Right cardiac atrium (tissue), 5 donors: ENCODE measurements around the gene SPRYD7. TPM values are rescaled to one million over a fixed set of nuclear protein-coding genes. Genes with fewer than 3 reads are reported as not detected.
"Not testable (repeated sequence)": the region's sequence is repeated elsewhere in the genome, so short reads cannot be mapped to it uniquely, and the experiment has no call there.

Experiments used
- ATAC-seq, 2 donors: fragments of 200-7000 bp; cut with Tn5 transposase; one replicate each; pipeline versions ENCODE4 v1.8.0 to v1.9.1; 2020; ENCODE audit warnings: moderate library complexity in 2 of 2, mild to moderate bottlenecking in 1 of 2
- DNase-seq, 3 donors: peaks; one replicate each; pipeline ENCODE4 v3.0.0-alpha.2; 2020
- H3K27ac ChIP-seq: one replicate; pipeline ENCODE4 v1.5.1; 2013; ENCODE audit warnings: mild to moderate bottlenecking, low read length, control low read depth, moderate library complexity
- H3K27me3 ChIP-seq: one replicate; pipeline ENCODE4 v1.6.1; 2013; ENCODE audit not compliant: control insufficient read depth, insufficient read depth
- H3K4me1 ChIP-seq: one replicate; pipeline ENCODE4 v1.6.1; 2013; ENCODE audit warnings: low read length; ENCODE audit not compliant: control insufficient read depth, insufficient read depth
- H3K4me3 ChIP-seq: one replicate; pipeline ENCODE4 v1.5.1; 2013; ENCODE audit warnings: low read length, control low read depth
- H3K9me3 ChIP-seq: one replicate; pipeline ENCODE4 v1.6.1; 2013; ENCODE audit warnings: low read length; ENCODE audit not compliant: control insufficient read depth
- WGBS: extraction: QIAGEN DNeasy Blood & Tissue Kit; methylation state at CpG from one replicate; pipeline ENCODE4 v1.1.7; 2013; 5-methylcytosine and 5-hydroxymethylcytosine counted together
- intact Hi-C, 4 donors: fragments of 100-400 bp; cut with DNase I; formaldehyde crosslinking; loops; one replicate each; pipeline versions ENCODE4 v1.11.0 to v1.14.0; 2022 to 2023
- polyA plus RNA-seq: library from polyadenylated mRNA; stranded (reverse); fragments of 200-250 nt; gene quantifications from one replicate; pipeline ENCODE4 v1.2.3, GENCODE V29; 2013
- total RNA-seq, 4 donors: library from RNA; stranded (reverse); fragmentation: NEBNext Ultra II Directional; extraction: Animal tissue kit (Norgen Biotek cat#: 25700); gene quantifications; one replicate each; pipeline ENCODE4 v1.2.1, GENCODE V29; 2021
- donor health status: healthy with polysubstance abuse.
- donor health status: DM: no; HTN: yes; CAD: no.
- donor health status: DM: no; HTN: no; CAD: no.
- donor health status: DM: no; HTN: yes; CAD: no; lungs with severe emphysema.
- donor health status: DM: yes; HTN: yes; CAD: no.

SPRYD7 gene
- total and polyA plus RNA-seq, 5 donors, result 9.8 to 13.9 (median 11.8) TPM

DNA sequence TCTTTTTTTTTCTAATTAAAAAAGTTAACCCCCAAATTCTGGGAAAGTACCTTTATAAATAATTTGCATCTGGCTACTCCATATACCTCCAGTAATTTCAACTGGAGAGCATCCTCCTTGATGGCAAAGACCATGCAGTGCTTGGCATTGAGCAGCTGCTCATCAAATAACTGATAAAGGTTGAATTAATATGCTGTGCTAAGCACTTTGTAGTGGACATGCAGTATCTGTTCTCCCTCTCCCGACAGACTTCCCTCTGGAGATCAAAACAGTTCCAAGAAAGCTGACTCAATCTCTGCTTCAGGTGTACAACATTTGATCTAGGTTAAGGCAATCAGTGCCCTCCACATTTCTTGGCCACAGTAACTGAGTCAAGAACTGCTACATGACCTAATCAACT is 3.3 kb downstream of the SPRYD7 start:
- H3K4me3 ChIP-seq, result no peak overlapping the region
- H3K27me3 ChIP-seq, result no peaks in the 10 kb centered on the region
- no peaks in the 10 kb centered on the region for H3K9me3 ChIP-seq
- no peak for ATAC-seq
- DNase-seq, result no peak
- no peaks in the 10 kb centered on the region for H3K4me1 ChIP-seq
- H3K27ac ChIP-seq, result no peak overlapping the region
- intact Hi-C loops, result no loop called here
- 15% methylated on average over 1 of the region's 1 CpG for WGBS

- no peaks in the 10 kb centered on the region for H3K9me3 ChIP-seq
- no peak for ATAC-seq
- intact Hi-C loops, result no loop called here
- H3K4me1 ChIP-seq, result no peaks in the 10 kb centered on the region
- WGBS, result 94% methylated on average over 2 of the region's 2 CpGs
- DNase-seq, result no peak
- no peak overlapping the region for H3K4me3 ChIP-seq
- no peak overlapping the region for H3K27ac ChIP-seq
- H3K27me3 ChIP-seq, result no peaks in the 10 kb centered on the region
Observed at GRCh38 chr13:49932066-49932465, 4.1 kb downstream of the SPRYD7 start.

GRCh38 chr13:49927755-49928154 is 8.4 kb downstream of the SPRYD7 start:
- Histone ChIP-seq H3K27me3 (no peaks in the 10 kb centered on the region), H3K4me3 (no peak overlapping the region), H3K4me1 (no peaks in the 10 kb centered on the region), H3K27ac (no peak overlapping the region), H3K9me3 (no peaks in the 10 kb centered on the region)
- no peak for DNase-seq
- no peak for ATAC-seq
- intact Hi-C loops, result no loop called here
- WGBS, result 81% methylated on average over 3 of the region's 3 CpGs

GRCh38 chr13:49925881-49926418 is 10.2 kb downstream of the SPRYD7 start:
- no peak for ATAC-seq
- no peak for DNase-seq
- intact Hi-C loops, result no loop called here
- 82% methylated on average over 2 of the region's 2 CpGs for WGBS
- no peak overlapping the region for H3K4me3 ChIP-seq
- no peaks in the 10 kb centered on the region for H3K27me3 ChIP-seq
- no peaks in the 10 kb centered on the region for H3K9me3 ChIP-seq
- H3K4me1 ChIP-seq, result no peaks in the 10 kb centered on the region
- no peak overlapping the region for H3K27ac ChIP-seq

GRCh38 chr13:49922301-49922700 is 13.8 kb downstream of the SPRYD7 start:
- DNase-seq (no peak), ATAC-seq (no peak)
- no peaks in the 10 kb centered on the region for H3K9me3 ChIP-seq
- intact Hi-C loops, result no loop called here
- H3K4me3 ChIP-seq, result no peak overlapping the region
- H3K4me1 ChIP-seq, result no peaks in the 10 kb centered on the region
- H3K27ac ChIP-seq, result no peak overlapping the region
- no peaks in the 10 kb centered on the region for H3K27me3 ChIP-seq

GRCh38 chr13:49920969-49921368 is 15.2 kb downstream of the SPRYD7 start:
- H3K4me1 ChIP-seq, H3K27me3 ChIP-seq, DNase-seq, intact Hi-C loops, H3K4me3 ChIP-seq, H3K9me3 ChIP-seq, H3K27ac ChIP-seq, ATAC-seq: not testable (repeated sequence)
- WGBS, result 94% methylated on average over 4 of the region's 4 CpGs

GRCh38 chr13:49918106-49918505 is 18.0 kb downstream of the SPRYD7 start:
- intact Hi-C loops, H3K9me3 ChIP-seq, H3K4me3 ChIP-seq, DNase-seq, H3K27me3 ChIP-seq, H3K4me1 ChIP-seq, H3K27ac ChIP-seq, ATAC-seq: not testable (repeated sequence)
- WGBS, result 96% methylated on average over 8 of the region's 8 CpGs

DNA sequence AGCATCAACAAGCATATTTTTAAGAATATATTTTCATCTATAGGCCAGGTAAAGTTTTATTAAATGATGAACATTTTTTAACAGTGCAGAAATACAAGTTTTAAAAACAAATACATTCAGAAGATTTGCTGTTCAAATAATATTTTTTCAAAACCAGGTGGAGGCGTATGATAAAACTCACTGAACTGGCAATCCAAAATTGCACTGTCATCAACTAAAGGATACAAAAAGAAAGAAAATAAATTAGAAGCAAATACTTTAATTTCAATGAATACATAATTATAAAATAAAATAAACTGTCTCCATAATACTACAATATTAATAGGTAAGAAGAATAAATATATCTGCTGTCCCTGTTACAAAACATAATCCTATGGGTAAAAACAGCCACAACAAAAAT is 21.2 kb downstream of the SPRYD7 start:
- Histone ChIP-seq H3K27me3 (no peaks in the 10 kb centered on the region), H3K27ac (no peak overlapping the region), H3K4me1 (no peaks in the 10 kb centered on the region), H3K9me3 (no peaks in the 10 kb centered on the region), H3K4me3 (no peak overlapping the region)
- ATAC-seq, result no peak
- intact Hi-C loops, result no loop called here
- DNase-seq, result no peak
- 97% methylated on average over 1 of the region's 1 CpG for WGBS

- WGBS, result 77% methylated on average over 5 of the region's 5 CpGs
- H3K27ac ChIP-seq, result no peak overlapping the region
- no peaks in the 10 kb centered on the region for H3K27me3 ChIP-seq
- H3K9me3 ChIP-seq, result no peaks in the 10 kb centered on the region
- no peak for ATAC-seq
- no peaks in the 10 kb centered on the region for H3K4me1 ChIP-seq
- intact Hi-C loops, result no loop called here
- no peak for DNase-seq
- H3K4me3 ChIP-seq, result no peak overlapping the region
Observed at GRCh38 chr13:49908637-49909036, 27.5 kb downstream of the SPRYD7 start.

- Histone ChIP-seq H3K27me3 (no peaks in the 10 kb centered on the region), H3K27ac (no peak overlapping the region), H3K9me3 (no peaks in the 10 kb centered on the region), H3K4me1 (no peaks in the 10 kb centered on the region), H3K4me3 (no peak overlapping the region)
- ATAC-seq, result no peak
- 92% methylated on average over 5 of the region's 5 CpGs for WGBS
- intact Hi-C loops, result no loop called here
- DNase-seq, result no peak
Observed at GRCh38 chr13:49904729-49905456, 31.2 kb downstream of the SPRYD7 start.

- intact Hi-C loops, result no loop called here
- H3K27ac ChIP-seq, result no peak overlapping the region
- DNase-seq, result no peak
- no peaks in the 10 kb centered on the region for H3K4me1 ChIP-seq
- H3K4me3 ChIP-seq, result no peak overlapping the region
- H3K9me3 ChIP-seq, result no peaks in the 10 kb centered on the region
- H3K27me3 ChIP-seq, result no peaks in the 10 kb centered on the region
- 94% methylated on average over 8 of the region's 8 CpGs for WGBS
- ATAC-seq, result no peak
Observed at GRCh38 chr13:49898792-49899191, 37.3 kb downstream of the SPRYD7 start.

- intact Hi-C loops, result no loop called here
- ATAC-seq (no peak), DNase-seq (no peak)
- no peaks in the 10 kb centered on the region for H3K9me3 ChIP-seq
- no peak overlapping the region for H3K27ac ChIP-seq
- no peak overlapping the region for H3K4me3 ChIP-seq
- no peaks in the 10 kb centered on the region for H3K27me3 ChIP-seq
- no peaks in the 10 kb centered on the region for H3K4me1 ChIP-seq
- 75% methylated on average over 3 of the region's 3 CpGs for WGBS
Observed at GRCh38 chr13:49897713-49898112, 38.4 kb downstream of the SPRYD7 start.
